Uterus (tissue), 4 donors: ENCODE results near the gene RASL10A. TPM values are rescaled to one million over a fixed set of nuclear protein-coding genes. Genes with fewer than 3 reads are reported as not detected.

Source experiments
- DNase-seq, 2 donors: peaks; one replicate each; pipeline ENCODE4 v3.0.0-alpha.2; 2019 to 2020
- H3K27ac ChIP-seq, 2 donors: fragments of 200-600 bp; sonication (generic); 1 replicate in 1 of 2; 2 replicates in 1 of 2; pipeline ENCODE4 v1.5.1; 2016 to 2018
- H3K27me3 ChIP-seq, 2 donors: fragments of 200-600 bp; sonication (generic); one replicate each; pipeline ENCODE4 v1.5.1; 2018 to 2019; ENCODE audit warnings: control low read depth in 1 of 2
- H3K36me3 ChIP-seq, 2 donors: fragments of 200-600 bp; sonication (generic); one replicate each; pipeline ENCODE4 v1.5.1; 2019; ENCODE audit warnings: control low read depth in 1 of 2
- H3K4me1 ChIP-seq, 2 donors: fragments of 200-600 bp; sonication (generic); one replicate each; pipeline ENCODE4 v1.5.1; 2018 to 2019; ENCODE audit warnings: control low read depth in 1 of 2
- H3K4me3 ChIP-seq, 2 donors: fragments of 200-600 bp; sonication (generic); 1 replicate in 1 of 2; 2 replicates in 1 of 2; pipeline ENCODE4 v1.5.1; 2018 to 2019; ENCODE audit warnings: mild to moderate bottlenecking in 1 of 2
- H3K9me3 ChIP-seq, 2 donors: fragments of 200-600 bp; sonication (generic); one replicate each; pipeline ENCODE4 v1.5.1; 2019; ENCODE audit warnings: control low read depth in 1 of 2
- CTCF ChIP-seq, 4 experiments: fragments of 200-600 bp in 2 of 4; fragments of 450-650 bp in 2 of 4; sonication (generic) in 2 of 4; IDR thresholded peaks; one replicate each; pipeline ENCODE4 v1.5.1; 2016 to 2019; ENCODE audit warnings: antibody characterized with exemption in 4 of 4, mild to moderate bottlenecking in 2 of 4, moderate library complexity in 1 of 4
- POLR2A ChIP-seq, 2 donors: fragments of 450-650 bp; IDR thresholded peaks; one replicate each; pipeline ENCODE4 v1.6.1; 2016; ENCODE audit warnings: antibody characterized with exemption in 2 of 2, mild to moderate bottlenecking in 1 of 2, moderate library complexity in 1 of 2
- intact Hi-C: fragments of 100-400 bp; cut with DNase I; formaldehyde crosslinking; loops from one replicate; pipeline ENCODE4 v1.15.1; 2023; ENCODE audit warnings: low total_unique reads
- total RNA-seq, 4 donors: library from RNA; depleted of rRNA in 3 of 4; stranded (reverse); fragments of >200 nt in 3 of 4; gene quantifications; one replicate each; pipeline versions ENCODE4 v1.1.0 to v1.2.4, GENCODE V29; 2014 to 2023
- donor health status: DM: yes; HTN: yes; CAD: no.

RASL10A gene
- total RNA-seq, 4 donors from 2014 or later = 0.35 to 3.2 (median 0.79) TPM; not detected in 1

GRCh38 chr22:29334148-29334547, 18.7 kb upstream of the RASL10A start:
- no peaks in the 10 kb centered on the region for H3K36me3 ChIP-seq
- no peak overlapping the region for H3K4me3 ChIP-seq
- H3K9me3 ChIP-seq = no peaks in the 10 kb centered on the region
- H3K27me3 ChIP-seq = no peaks in the 10 kb centered on the region
- H3K27ac ChIP-seq = no peak overlapping the region
- no peaks in the 10 kb centered on the region for H3K4me1 ChIP-seq
- no peak for TF ChIP-seq POLR2A (IDR thresholded peaks at IDR 0.05)
- no peak for TF ChIP-seq CTCF (IDR thresholded peaks at IDR 0.05)
- intact Hi-C loops = no loop called here
- no peak for DNase-seq

DNA sequence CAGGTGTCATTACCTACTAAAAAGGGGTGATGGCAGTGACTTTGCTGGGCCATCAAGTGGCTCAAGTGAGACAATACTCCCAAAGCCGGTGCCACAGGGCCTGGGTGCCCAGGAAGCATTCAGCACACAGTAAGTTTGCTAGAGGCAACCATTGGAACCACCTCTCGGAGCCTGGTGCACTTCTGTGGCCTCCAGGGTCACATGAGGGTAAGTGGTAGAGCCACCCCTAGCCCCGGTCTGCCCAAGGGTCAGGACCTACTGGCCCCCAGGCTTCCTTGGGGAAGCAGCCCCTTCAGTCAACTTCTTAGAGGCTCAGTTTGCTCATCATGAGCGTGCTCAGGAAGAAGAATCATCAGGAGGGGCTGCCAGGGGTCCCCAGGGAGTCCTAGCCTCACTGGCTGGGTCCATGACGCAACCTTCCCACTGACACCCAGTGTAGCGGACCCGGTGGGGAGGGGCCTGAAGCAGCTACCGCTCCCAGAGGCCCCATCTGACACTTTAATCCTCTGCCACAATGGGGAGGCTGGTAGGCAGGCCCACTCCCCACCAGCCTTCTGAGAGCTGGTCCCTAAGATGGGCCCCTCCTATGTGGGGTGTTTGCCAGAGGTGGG, 17.5 kb upstream of the RASL10A start:
- TF ChIP-seq POLR2A (IDR thresholded peaks at IDR 0.05) = no peak
- no peaks in the 10 kb centered on the region for H3K9me3 ChIP-seq
- no peaks in the 10 kb centered on the region for H3K4me1 ChIP-seq
- intact Hi-C loops = no loop called here
- no peaks in the 10 kb centered on the region for H3K27me3 ChIP-seq
- H3K36me3 ChIP-seq = no peaks in the 10 kb centered on the region
- no peak overlapping the region for H3K27ac ChIP-seq
- no peak overlapping the region for H3K4me3 ChIP-seq
- no peak for DNase-seq

- TF ChIP-seq CTCF (IDR thresholded peaks at IDR 0.05) = no peak
- no peak for TF ChIP-seq POLR2A (IDR thresholded peaks at IDR 0.05)
- no peaks in the 10 kb centered on the region for H3K9me3 ChIP-seq
- no peaks in the 10 kb centered on the region for H3K36me3 ChIP-seq
- H3K27ac ChIP-seq = no peak overlapping the region
- no peaks in the 10 kb centered on the region for H3K4me1 ChIP-seq
- intact Hi-C loops = no loop called here
- DNase-seq = no peak
- no peak overlapping the region for H3K4me3 ChIP-seq
- no peaks in the 10 kb centered on the region for H3K27me3 ChIP-seq
Observed at GRCh38 chr22:29331658-29332300, 16.3 kb upstream of the RASL10A start.

- no peaks in the 10 kb centered on the region for H3K4me1 ChIP-seq
- no peaks in the 10 kb centered on the region for H3K27me3 ChIP-seq
- H3K27ac ChIP-seq = peak overlapping the region in 1 of 2 donors; percentile 42
- no peak overlapping the region for H3K4me3 ChIP-seq
- no peak for DNase-seq
- TF ChIP-seq POLR2A (IDR thresholded peaks at IDR 0.05) = no peak
- TF ChIP-seq CTCF (IDR thresholded peaks at IDR 0.05) = no peak
- intact Hi-C loops = no loop called here
- H3K9me3 ChIP-seq = no peaks in the 10 kb centered on the region
- no peaks in the 10 kb centered on the region for H3K36me3 ChIP-seq
Observed at GRCh38 chr22:29331213-29331612, 15.7 kb upstream of the RASL10A start.

DNA sequence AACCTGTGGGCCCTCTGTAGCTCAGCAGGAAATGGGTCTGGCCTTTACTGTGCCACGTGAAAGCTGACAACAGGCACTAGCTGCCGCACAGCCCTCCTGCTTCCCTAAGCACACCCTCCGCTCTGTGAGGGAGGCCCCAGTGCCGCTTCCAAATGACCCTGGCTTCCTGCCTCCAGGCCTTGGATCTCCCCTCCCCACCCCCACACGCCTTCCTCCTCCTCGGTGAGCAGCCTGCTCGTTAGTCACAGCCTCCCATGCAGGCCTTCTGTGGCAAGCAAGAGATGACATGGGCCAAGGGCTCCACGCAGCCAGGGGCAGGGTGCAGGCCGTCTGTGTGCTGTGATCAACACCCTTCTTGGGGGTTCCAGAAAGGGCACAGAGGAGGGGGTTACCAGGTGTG, 15.3 kb upstream of the RASL10A start:
- Histone ChIP-seq H3K9me3 (no peaks in the 10 kb centered on the region), H3K27ac (peak overlapping the region; percentile 8 to 42), H3K4me1 (no peaks in the 10 kb centered on the region), H3K4me3 (no peak overlapping the region), H3K27me3 (no peaks in the 10 kb centered on the region), H3K36me3 (no peaks in the 10 kb centered on the region)
- DNase-seq = peak; percentile 82 to 83
- intact Hi-C loops = no loop called here
- TF ChIP-seq POLR2A (IDR thresholded peaks at IDR 0.05) (no peak), CTCF (IDR thresholded peaks at IDR 0.05) (no peak)
